HepG2 (cell line): ENCODE data around the gene PLEKHG5. TPM values are rescaled to one million over a fixed set of nuclear protein-coding genes. Genes with fewer than 3 reads are reported as not detected.

ENCODE experiments used
- ATAC-seq: fragments of 200-7000 bp; cut with Tn5 transposase; 3 replicates; pipeline ENCODE4 v1.9.1; 2020; ENCODE audit warnings: mild to moderate bottlenecking, moderate library complexity
- BruUV-seq: library from RNA; stranded (reverse); fragments of 400-500 nt; replicated peaks from 2 replicates; lab custom pipeline; 2021; lab: Mats Ljungman, UMichigan
- CTCF ChIA-PET: fragments of 300-600 bp; formaldehyde crosslinking; extraction: SDS; loops from one replicate; lab custom pipeline; 2021; ENCODE audit warnings: low total read pairs, inconsistent platforms, low intra/inter-chr PET ratio; lab: Yijun Ruan, JAX
- POLR2A ChIA-PET: fragments of 350-600 bp; sonication (Branson Sonifier 250); formaldehyde crosslinking; loops from one replicate; lab custom pipeline; 2020; ENCODE audit warnings: antibody characterized with exemption, inconsistent platforms; lab: Yijun Ruan, JAX
- DNase-seq: peaks from one replicate; pipeline ENCODE4 v3.0.0-alpha.2; 2015; ENCODE audit warnings: low spot score
- FAIRE-seq: peaks from 3 replicates; lab custom pipeline; 2011; peaks lifted over from hg19 to GRCh38; lab: Jason Lieb, UNC
- H2AFZ ChIP-seq: one replicate; pipeline ENCODE4 v1.6.1; 2011; ENCODE audit warnings: low read length, inconsistent platforms
- H3K27ac ChIP-seq: fragments of 300-600 bp; 3 replicates; pipeline ENCODE4 v1.8.0; 2011; ENCODE audit warnings: mixed run types, mild to moderate bottlenecking, mixed read lengths, low read length, inconsistent platforms; ENCODE audit not compliant: insufficient read depth; ENCODE audit errors: extremely low read length
- H3K27me3 ChIP-seq, 2 experiments: fragments of 200-600 bp in 1 of 2; 2 replicates in 1 of 2; 3 replicates in 1 of 2; pipeline versions ENCODE4 v1.6.0 to v1.8.0; 2011; ENCODE audit warnings: low read length in 2 of 2, mild to moderate bottlenecking in 2 of 2, moderate library complexity in 2 of 2, inconsistent platforms in 1 of 2; ENCODE audit not compliant: insufficient read depth in 2 of 2, control insufficient read depth in 1 of 2
- H3K36me3 ChIP-seq, 2 experiments: fragments of 200-600 bp in 1 of 2; replicated peaks in 1 of 2; 2 replicates in 1 of 2; 3 replicates in 1 of 2; pipeline versions ENCODE4 v1.5.1 to v1.8.0; 2011; ENCODE audit warnings: low read length in 2 of 2, inconsistent platforms in 1 of 2; ENCODE audit not compliant: insufficient read depth in 2 of 2, control insufficient read depth in 1 of 2
- H3K4me1 ChIP-seq: 2 replicates; pipeline ENCODE4 v1.5.1; 2012; ENCODE audit warnings: low read length, inconsistent platforms; ENCODE audit not compliant: insufficient read depth
- H3K4me2 ChIP-seq: 2 replicates; pipeline ENCODE4 v1.6.0; 2011; ENCODE audit warnings: low read depth, low read length, inconsistent platforms
- H3K4me3 ChIP-seq, 3 experiments: fragments of 200-600 bp in 1 of 3; sonication (generic), shearing (Covaris generic) in 1 of 3; replicated peaks in 1 of 3; 2 replicates each; pipeline ENCODE4 v1.5.1; 2011 to 2016; ENCODE audit warnings: low read length in 3 of 3, inconsistent platforms in 2 of 3, low read depth in 2 of 3, mild to moderate bottlenecking in 2 of 3, control low read depth in 1 of 3, mixed read lengths in 1 of 3; ENCODE audit not compliant: insufficient read depth in 1 of 3
- H3K79me2 ChIP-seq: one replicate; pipeline ENCODE4 v1.6.1; 2011; ENCODE audit warnings: low read length, inconsistent platforms; ENCODE audit not compliant: insufficient read depth
- H3K9ac ChIP-seq: 2 replicates; pipeline ENCODE4 v1.6.0; 2011; ENCODE audit warnings: mild to moderate bottlenecking, low read depth, low read length, inconsistent platforms; ENCODE audit not compliant: insufficient read depth
- H3K9me3 ChIP-seq: 2 replicates; pipeline ENCODE4 v1.5.1; 2012; ENCODE audit warnings: mild to moderate bottlenecking, low read length
- H4K20me1 ChIP-seq: 2 replicates; pipeline ENCODE4 v1.6.0; 2011; ENCODE audit warnings: inconsistent platforms, mild to moderate bottlenecking, low read length, moderate library complexity; ENCODE audit not compliant: insufficient read depth
- ARNT ChIP-seq: fragments of 450-650 bp; IDR thresholded peaks from 2 replicates; pipeline ENCODE4 v1.6.1; 2017
- FOXC1 ChIP-seq: sonication (generic); formaldehyde crosslinking; IDR thresholded peaks from 2 replicates; pipeline ENCODE4 v1.8.0; 2022; ENCODE audit warnings: mild to moderate bottlenecking, missing genetic modification reagents, borderline replicate concordance
- GATAD1 ChIP-seq: IDR thresholded peaks from 2 replicates; pipeline ENCODE4 v1.6.1; 2016; ENCODE audit warnings: missing genetic modification reagents, missing compliant biosample characterization
- HNRNPL ChIP-seq: fragments of 200-400 bp; formaldehyde crosslinking; IDR thresholded peaks from 2 replicates; pipeline ENCODE4 v1.6.1; 2017; ENCODE audit warnings: mild to moderate bottlenecking, low read depth, low read length
- IRF2 ChIP-seq: IDR thresholded peaks from 2 replicates; pipeline ENCODE4 v1.6.1; 2018; ENCODE audit warnings: missing genetic modification reagents, missing compliant biosample characterization
- MTA1 ChIP-seq: sonication (generic); formaldehyde crosslinking; IDR thresholded peaks from 2 replicates; pipeline ENCODE4 v1.4.0; 2020; ENCODE audit warnings: missing genetic modification reagents, mild to moderate bottlenecking, borderline replicate concordance
- NFKB2 ChIP-seq: sonication (generic); formaldehyde crosslinking; IDR thresholded peaks from 2 replicates; pipeline ENCODE4 v1.4.0; 2020; ENCODE audit warnings: missing genetic modification reagents, borderline replicate concordance
- PRPF4 ChIP-seq: fragments of 200-400 bp; formaldehyde crosslinking; IDR thresholded peaks from 2 replicates; pipeline ENCODE4 v1.6.1; 2016; ENCODE audit warnings: low read length, low read depth; ENCODE audit not compliant: poor library complexity, severe bottlenecking
- RBFOX2 ChIP-seq: fragments of 200-400 bp; formaldehyde crosslinking; IDR thresholded peaks from 2 replicates; pipeline ENCODE4 v1.6.1; 2017; ENCODE audit warnings: low read depth, mild to moderate bottlenecking, low read length
- RFX3 ChIP-seq: IDR thresholded peaks from 2 replicates; pipeline ENCODE4 v1.6.1; 2016; ENCODE audit warnings: missing biosample characterization, missing genetic modification reagents
- SCMH1 ChIP-seq: sonication (generic); formaldehyde crosslinking; IDR thresholded peaks from 2 replicates; pipeline ENCODE4 v1.9.0; 2021; ENCODE audit warnings: missing genetic modification reagents, mild to moderate bottlenecking, borderline replicate concordance
- YY1 ChIP-seq: IDR thresholded peaks from 2 replicates; pipeline ENCODE4 v1.6.1; 2011; ENCODE audit warnings: low read length, low read depth, moderate library complexity, mild to moderate bottlenecking; ENCODE audit not compliant: insufficient read depth, insufficient replicate concordance
- ZNF24 ChIP-seq: fragments of 450-650 bp; IDR thresholded peaks from 2 replicates; pipeline ENCODE4 v1.6.1; 2017; ENCODE audit warnings: antibody characterized with exemption, mild to moderate bottlenecking
- ZNF382 ChIP-seq: sonication (generic); formaldehyde crosslinking; IDR thresholded peaks from 2 replicates; pipeline ENCODE4 v1.5.0; 2020; ENCODE audit warnings: missing genetic modification reagents, mild to moderate bottlenecking, borderline replicate concordance
- ZSCAN22 ChIP-seq: sonication (generic); formaldehyde crosslinking; IDR thresholded peaks from 2 replicates; pipeline ENCODE4 v1.4.0; 2020; ENCODE audit warnings: mild to moderate bottlenecking, missing genetic modification reagents
- WGBS: methylation state at CpG from one replicate; pipeline ENCODE4 v1.1.6; 2017; ENCODE audit warnings: low lambda C conversion rate; 5-methylcytosine and 5-hydroxymethylcytosine counted together
- in situ Hi-C: cut with HindIII; loops from 2 replicates; pipeline ENCODE4 v1.10.0; 2017; ENCODE audit warnings: low pct_unique_long_range_greater_than_20kb; ENCODE audit not compliant: extremely low pct_ligation_motif_present
- intact Hi-C: fragments of 100-400 bp; cut with micrococcal nuclease; formaldehyde crosslinking; loops from one replicate; pipeline ENCODE4 v1.10.0; 2022; ENCODE audit not compliant: unreplicated experiment
- polyA plus RNA-seq, 8 experiments: library from polyadenylated mRNA; depleted of rRNA in 3 of 8; stranded (reverse) in 7 of 8; unstranded in 1 of 8; fragments of >200 nt; fragmentation: Illumina TruSeq in 4 of 8; extraction: Trizol in 4 of 8; gene quantifications; 2 replicates each; pipeline versions ENCODE4 v1.2.1 to v1.2.3, GENCODE V29; 2011 to 2016; ENCODE audit warnings: low read depth in 4 of 8, missing spikeins in 1 of 8, mixed read lengths in 1 of 8; ENCODE audit not compliant: insufficient read depth in 1 of 8
- total RNA-seq, 5 experiments: library from RNA; depleted of rRNA; stranded (reverse); fragments of >200 nt; fragmentation: Illumina TruSeq; extraction: Trizol; gene quantifications; 2 replicates each; pipeline ENCODE4 v1.2.3, GENCODE V29; 2016; ENCODE audit warnings: low read depth in 1 of 5
- TF ChIP-seq, protein P1 (sequence below): sonication (generic); formaldehyde crosslinking; IDR thresholded peaks from 2 replicates; pipeline ENCODE4 v1.5.0; 2020; ENCODE audit warnings: mild to moderate bottlenecking, missing genetic modification reagents, borderline replicate concordance

PLEKHG5 gene
- total and polyA plus RNA-seq, 2 of the 13 experiments (the other 11 are each of a cell fraction or from before 2014, with no cell fraction given), result 1.9 to 3.5 TPM

DNA sequence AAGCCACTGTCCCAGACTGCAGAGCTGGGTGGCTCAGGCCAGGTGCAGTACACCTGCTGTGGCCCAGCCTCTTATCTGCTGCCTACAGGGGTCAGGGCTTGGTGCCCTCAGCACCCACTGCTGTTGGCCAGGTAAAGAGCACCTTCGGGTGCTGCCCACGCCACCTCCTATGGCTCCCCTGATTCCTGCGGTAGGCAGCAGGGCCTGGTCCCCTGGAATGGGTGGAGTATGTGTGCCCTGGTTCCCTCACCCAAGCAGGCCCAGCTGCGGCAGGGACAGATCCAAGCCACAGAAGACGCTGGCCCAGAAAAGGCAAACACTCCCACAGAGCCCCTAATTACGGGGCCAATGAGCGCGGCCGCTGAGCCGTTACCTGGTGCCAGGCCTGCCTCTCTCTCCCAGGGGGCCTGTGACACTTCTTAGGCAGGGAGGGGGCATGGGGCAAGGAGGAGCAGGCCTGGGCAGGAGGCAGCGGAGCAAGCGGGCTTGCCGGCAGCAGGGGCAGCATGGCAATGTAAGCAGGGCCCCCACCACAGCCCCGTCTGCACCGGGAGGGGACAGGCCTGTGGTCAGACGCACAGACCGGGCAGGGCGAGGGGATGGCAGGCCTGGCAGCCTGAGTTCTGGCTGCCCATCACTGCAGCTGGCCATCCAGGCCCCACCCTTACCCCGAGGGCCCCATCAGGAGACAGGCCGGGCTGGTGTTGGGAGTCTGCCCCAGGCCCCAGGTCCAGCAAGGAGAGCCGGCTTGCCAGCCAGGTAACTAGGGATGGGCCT, 47.9 kb downstream of the PLEKHG5 start (continued):
- no peak for TF ChIP-seq SCMH1 (CRISPR knock-in tag)
- TF ChIP-seq RBFOX2, result 0 out of 2 replicates have a peak, but pooled peaks have one; percentile 27
- TF ChIP-seq RFX3 (CRISPR knock-in tag), result no peak

DNA sequence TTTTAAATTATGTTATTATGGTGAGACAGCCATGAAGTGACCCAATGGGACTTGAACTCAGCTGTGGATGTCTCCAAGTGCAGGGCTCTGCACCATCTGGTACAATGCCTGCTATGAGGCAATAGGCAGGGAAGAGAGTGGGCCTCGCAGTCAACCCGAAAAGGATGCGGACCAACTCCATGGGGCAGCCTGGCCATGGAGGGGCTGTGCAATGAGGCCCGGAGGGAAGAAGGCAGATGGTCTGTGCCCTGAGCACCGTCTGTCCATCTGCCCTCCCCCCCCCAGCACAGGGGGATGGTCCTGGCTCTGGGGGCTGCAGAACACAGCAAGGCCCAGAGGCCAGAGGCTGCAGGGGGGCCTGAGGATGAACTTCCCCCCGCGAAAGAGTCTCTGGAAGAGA, 49.9 kb downstream of the PLEKHG5 start:
- Histone ChIP-seq H3K36me3 (no peaks in the 10 kb centered on the region), H3K27me3 (peaks cover 1 to 4% of the 10 kb centered on the region in 2 experiments; a peak in 2 of 5 replicates), H3K79me2 (peaks cover 4% of the 10 kb centered on the region), H4K20me1 (no peaks in the 10 kb centered on the region), H2AFZ (no peak overlapping the region), H3K4me3 (no peak overlapping the region), H3K9ac (no peak overlapping the region), H3K27ac (no peak overlapping the region), H3K9me3 (no peaks in the 10 kb centered on the region), H3K4me1 (peaks cover 52% of the 10 kb centered on the region), H3K4me2 (no peak overlapping the region)
- intact Hi-C loops, result loop anchor here (10.0 kb wide), 1 partner anchor 647 kb away; no protein-coding TSS in a partner anchor
- ChIA-PET CTCF (no interaction called here), POLR2A (interaction anchor here (1.4 kb wide), 1 partner anchor 10 kb away, joined by 9 read pairs; no protein-coding TSS in a partner anchor)
- DNase-seq (no peak), ATAC-seq (no peak), FAIRE-seq (no peak)
- 76% methylated on average over 6 of the region's 7 CpGs for WGBS
- in situ Hi-C loops, result no loop called here
- BruUV-seq, result no TSS peak
- TF ChIP-seq PRPF4, result no peak
- no peak for TF ChIP-seq ARNT
- no peak for TF ChIP-seq ZNF382 (CRISPR knock-in tag)
- TF ChIP-seq NFKB2 (CRISPR knock-in tag), result no peak
- TF ChIP-seq ZSCAN22 (CRISPR knock-in tag), result no peak
- no peak for TF ChIP-seq ZNF24
- TF ChIP-seq YY1, result no peak
- no peak for TF ChIP-seq FOXC1
- no peak for TF ChIP-seq MTA1 (CRISPR knock-in tag)
- no peak for TF ChIP-seq GATAD1 (CRISPR knock-in tag)
- no peak for TF ChIP-seq IRF2 (CRISPR knock-in tag)
- no peak for TF ChIP-seq HNRNPL
- TF ChIP-seq, protein P1, sequence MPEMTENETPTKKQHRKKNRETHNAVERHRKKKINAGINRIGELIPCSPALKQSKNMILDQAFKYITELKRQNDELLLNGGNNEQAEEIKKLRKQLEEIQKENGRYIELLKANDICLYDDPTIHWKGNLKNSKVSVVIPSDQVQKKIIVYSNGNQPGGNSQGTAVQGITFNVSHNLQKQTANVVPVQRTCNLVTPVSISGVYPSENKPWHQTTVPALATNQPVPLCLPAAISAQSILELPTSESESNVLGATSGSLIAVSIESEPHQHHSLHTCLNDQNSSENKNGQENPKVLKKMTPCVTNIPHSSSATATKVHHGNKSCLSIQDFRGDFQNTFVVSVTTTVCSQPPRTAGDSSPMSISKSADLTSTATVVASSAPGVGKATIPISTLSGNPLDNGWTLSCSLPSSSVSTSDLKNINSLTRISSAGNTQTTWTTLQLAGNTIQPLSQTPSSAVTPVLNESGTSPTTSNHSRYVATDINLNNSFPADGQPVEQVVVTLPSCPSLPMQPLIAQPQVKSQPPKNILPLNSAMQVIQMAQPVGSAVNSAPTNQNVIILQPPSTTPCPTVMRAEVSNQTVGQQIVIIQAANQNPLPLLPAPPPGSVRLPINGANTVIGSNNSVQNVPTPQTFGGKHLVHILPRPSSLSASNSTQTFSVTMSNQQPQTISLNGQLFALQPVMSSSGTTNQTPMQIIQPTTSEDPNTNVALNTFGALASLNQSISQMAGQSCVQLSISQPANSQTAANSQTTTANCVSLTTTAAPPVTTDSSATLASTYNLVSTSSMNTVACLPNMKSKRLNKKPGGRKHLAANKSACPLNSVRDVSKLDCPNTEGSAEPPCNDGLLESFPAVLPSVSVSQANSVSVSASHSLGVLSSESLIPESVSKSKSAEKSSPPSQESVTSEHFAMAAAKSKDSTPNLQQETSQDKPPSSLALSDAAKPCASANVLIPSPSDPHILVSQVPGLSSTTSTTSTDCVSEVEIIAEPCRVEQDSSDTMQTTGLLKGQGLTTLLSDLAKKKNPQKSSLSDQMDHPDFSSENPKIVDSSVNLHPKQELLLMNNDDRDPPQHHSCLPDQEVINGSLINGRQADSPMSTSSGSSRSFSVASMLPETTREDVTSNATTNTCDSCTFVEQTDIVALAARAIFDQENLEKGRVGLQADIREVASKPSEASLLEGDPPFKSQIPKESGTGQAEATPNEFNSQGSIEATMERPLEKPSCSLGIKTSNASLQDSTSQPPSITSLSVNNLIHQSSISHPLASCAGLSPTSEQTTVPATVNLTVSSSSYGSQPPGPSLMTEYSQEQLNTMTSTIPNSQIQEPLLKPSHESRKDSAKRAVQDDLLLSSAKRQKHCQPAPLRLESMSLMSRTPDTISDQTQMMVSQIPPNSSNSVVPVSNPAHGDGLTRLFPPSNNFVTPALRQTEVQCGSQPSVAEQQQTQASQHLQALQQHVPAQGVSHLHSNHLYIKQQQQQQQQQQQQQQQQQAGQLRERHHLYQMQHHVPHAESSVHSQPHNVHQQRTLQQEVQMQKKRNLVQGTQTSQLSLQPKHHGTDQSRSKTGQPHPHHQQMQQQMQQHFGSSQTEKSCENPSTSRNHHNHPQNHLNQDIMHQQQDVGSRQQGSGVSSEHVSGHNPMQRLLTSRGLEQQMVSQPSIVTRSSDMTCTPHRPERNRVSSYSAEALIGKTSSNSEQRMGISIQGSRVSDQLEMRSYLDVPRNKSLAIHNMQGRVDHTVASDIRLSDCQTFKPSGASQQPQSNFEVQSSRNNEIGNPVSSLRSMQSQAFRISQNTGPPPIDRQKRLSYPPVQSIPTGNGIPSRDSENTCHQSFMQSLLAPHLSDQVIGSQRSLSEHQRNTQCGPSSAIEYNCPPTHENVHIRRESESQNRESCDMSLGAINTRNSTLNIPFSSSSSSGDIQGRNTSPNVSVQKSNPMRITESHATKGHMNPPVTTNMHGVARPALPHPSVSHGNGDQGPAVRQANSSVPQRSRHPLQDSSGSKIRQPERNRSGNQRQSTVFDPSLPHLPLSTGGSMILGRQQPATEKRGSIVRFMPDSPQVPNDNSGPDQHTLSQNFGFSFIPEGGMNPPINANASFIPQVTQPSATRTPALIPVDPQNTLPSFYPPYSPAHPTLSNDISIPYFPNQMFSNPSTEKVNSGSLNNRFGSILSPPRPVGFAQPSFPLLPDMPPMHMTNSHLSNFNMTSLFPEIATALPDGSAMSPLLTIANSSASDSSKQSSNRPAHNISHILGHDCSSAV (CRISPR knock-in tag), result no peak
